ENCODE measurements around the gene ONECUT1. TPM values are rescaled to one million over a fixed set of nuclear protein-coding genes. Genes with fewer than 3 reads are reported as not detected.
A peak's percentile ranks its signal among the peaks of the same experiment; 100 is the strongest.

The ONECUT1 gene
- total and polyA plus RNA-seq, 10 donors, result not detected

- Histone ChIP-seq H3K9me3 (peaks cover 0 to 4% (median 0%) of the 10 kb centered on the region in 8 donors), H3K27ac (no peak overlapping the region), H3K36me3 (no peaks in the 10 kb centered on the region), H3K4me3 (peak overlapping the region; percentile 30 to 73 (median 48)), H3K27me3 (replicated peaks in 1 of 7) (peaks cover 17 to 100% (median 95%) of the 10 kb centered on the region in 7 donors), H3K4me1 (peaks cover 6 to 67% (median 50%) of the 10 kb centered on the region in 6 donors)
- DNase-seq, result no peak
- intact Hi-C loops (cut with DNase I; ENCODE audit: low total_unique reads), result no loop called here
- TF ChIP-seq POLR2AphosphoS5 (IDR thresholded peaks at IDR 0.05) (no peak), POLR2A (IDR thresholded peaks at IDR 0.05) (no peak), CTCF (IDR thresholded peaks at IDR 0.05 in 8 of 11, conservative IDR thresholded peaks at IDR 0.05 in 3 of 11) (no peak)
- 1 to 4% (median 2%) methylated on average over 30 to 50 of the region's 51 CpGs for WGBS, 5 donors
These were observed 451 bp downstream of the ONECUT1 start for GRCh38 chr15:52789601-52790168.

- peaks cover 14 to 100% (median 95%) of the 10 kb centered on the region in 7 donors for H3K27me3 ChIP-seq (replicated peaks in 1 of 7)
- no peak for DNase-seq
- intact Hi-C loops (cut with DNase I; ENCODE audit: low total_unique reads), result no loop called here
- WGBS, 5 donors, result 6 to 10% (median 8%) methylated on average over 18 to 37 of the region's 37 CpGs
- H3K27ac ChIP-seq, result no peak overlapping the region
- H3K36me3 ChIP-seq, result no peaks in the 10 kb centered on the region
- TF ChIP-seq POLR2A (IDR thresholded peaks at IDR 0.05) (no peak), CTCF (IDR thresholded peaks at IDR 0.05 in 8 of 11, conservative IDR thresholded peaks at IDR 0.05 in 3 of 11) (no peak), POLR2AphosphoS5 (IDR thresholded peaks at IDR 0.05) (no peak)
- peaks cover 6 to 73% (median 56%) of the 10 kb centered on the region in 6 donors for H3K4me1 ChIP-seq
- no peaks in the 10 kb centered on the region for H3K9me3 ChIP-seq
- H3K4me3 ChIP-seq, result peak overlapping the region in 5 of 8 donors; percentile 30 to 73 (median 48)
These were observed 1.0 kb downstream of the ONECUT1 start for GRCh38 chr15:52789008-52789600.

- WGBS, 5 donors, result 7 to 10% (median 9%) methylated on average over 36 to 58 of the region's 58 CpGs
- Histone ChIP-seq H3K27ac (no peak overlapping the region), H3K4me3 (peak overlapping the region in 1 of 8 donors; percentile 73), H3K36me3 (no peaks in the 10 kb centered on the region), H3K9me3 (peaks cover 0 to 2% (median 0%) of the 10 kb centered on the region in 8 donors), H3K27me3 (replicated peaks in 1 of 7) (peaks cover 20 to 100% (median 95%) of the 10 kb centered on the region in 7 donors), H3K4me1 (peaks cover 10 to 80% (median 64%) of the 10 kb centered on the region in 6 donors)
- DNase-seq, result no peak
- intact Hi-C loops (cut with DNase I; ENCODE audit: low total_unique reads), result no loop called here
- no peak for TF ChIP-seq POLR2AphosphoS5 (IDR thresholded peaks at IDR 0.05)
- no peak for TF ChIP-seq CTCF (IDR thresholded peaks at IDR 0.05 in 8 of 11, conservative IDR thresholded peaks at IDR 0.05 in 3 of 11)
- no peak for TF ChIP-seq POLR2A (IDR thresholded peaks at IDR 0.05)
These were observed 1.8 kb downstream of the ONECUT1 start for GRCh38 chr15:52788099-52788986.
